Measurements from ENCODE around the gene BPIFB6.

DNA sequence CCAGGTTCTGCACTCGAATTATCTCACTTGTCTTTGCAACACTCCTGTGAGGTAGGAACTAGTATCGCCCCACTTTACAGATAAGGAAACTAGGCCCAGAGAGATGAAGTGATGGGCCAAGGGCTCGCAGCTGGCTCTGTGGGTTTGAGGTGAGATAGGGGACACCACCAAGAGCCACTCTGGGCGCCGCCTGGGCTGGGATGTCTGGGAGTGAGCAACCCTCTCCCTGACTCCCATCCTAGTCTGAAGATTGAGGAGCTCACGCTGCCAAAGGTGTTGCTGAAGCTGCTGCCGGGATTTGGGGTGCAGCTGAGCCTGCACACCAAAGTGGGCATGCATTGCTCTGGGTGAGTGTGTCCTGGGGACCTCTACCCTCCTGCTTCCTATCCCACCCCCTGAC, 27.7 kb downstream of the BPIFB6 start:
- TF ChIP-seq, protein P1, sequence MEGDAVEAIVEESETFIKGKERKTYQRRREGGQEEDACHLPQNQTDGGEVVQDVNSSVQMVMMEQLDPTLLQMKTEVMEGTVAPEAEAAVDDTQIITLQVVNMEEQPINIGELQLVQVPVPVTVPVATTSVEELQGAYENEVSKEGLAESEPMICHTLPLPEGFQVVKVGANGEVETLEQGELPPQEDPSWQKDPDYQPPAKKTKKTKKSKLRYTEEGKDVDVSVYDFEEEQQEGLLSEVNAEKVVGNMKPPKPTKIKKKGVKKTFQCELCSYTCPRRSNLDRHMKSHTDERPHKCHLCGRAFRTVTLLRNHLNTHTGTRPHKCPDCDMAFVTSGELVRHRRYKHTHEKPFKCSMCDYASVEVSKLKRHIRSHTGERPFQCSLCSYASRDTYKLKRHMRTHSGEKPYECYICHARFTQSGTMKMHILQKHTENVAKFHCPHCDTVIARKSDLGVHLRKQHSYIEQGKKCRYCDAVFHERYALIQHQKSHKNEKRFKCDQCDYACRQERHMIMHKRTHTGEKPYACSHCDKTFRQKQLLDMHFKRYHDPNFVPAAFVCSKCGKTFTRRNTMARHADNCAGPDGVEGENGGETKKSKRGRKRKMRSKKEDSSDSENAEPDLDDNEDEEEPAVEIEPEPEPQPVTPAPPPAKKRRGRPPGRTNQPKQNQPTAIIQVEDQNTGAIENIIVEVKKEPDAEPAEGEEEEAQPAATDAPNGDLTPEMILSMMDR (IDR thresholded peaks at IDR 0.05) = no peak
- no peak for TF ChIP-seq POLR2A (IDR thresholded peaks at IDR 0.05)

All from esophagus squamous epithelium (tissue), 4 donors.